Esophagus squamous epithelium (tissue), 5 donors: ENCODE measurements around the gene HIRA. TPM values are rescaled to one million over a fixed set of nuclear protein-coding genes. Genes with fewer than 3 reads are reported as not detected.

Experiments used
- DNase-seq: peaks from one replicate; lab custom pipeline; 2025; lab: John Stamatoyannopoulos, UW
- H3K27ac ChIP-seq, 4 donors: fragments of 200-600 bp; sonication (generic); one replicate each; pipeline ENCODE4 v1.5.1; 2016 to 2019; ENCODE audit warnings: mild to moderate bottlenecking in 1 of 4
- H3K27me3 ChIP-seq, 4 donors: fragments of 200-600 bp; sonication (generic); 1 replicate in 3 of 4; 2 replicates in 1 of 4; pipeline versions ENCODE4 v1.5.1 to v1.6.0; 2017 to 2021; ENCODE audit warnings: antibody characterized with exemption in 1 of 4
- H3K36me3 ChIP-seq, 3 donors: fragments of 200-600 bp; sonication (generic); one replicate each; pipeline ENCODE4 v1.5.1; 2016 to 2019
- H3K4me1 ChIP-seq, 3 donors: fragments of 200-600 bp; sonication (generic); one replicate each; pipeline ENCODE4 v1.5.1; 2017 to 2019
- H3K4me3 ChIP-seq, 4 donors: fragments of 200-600 bp; sonication (generic); 1 replicate in 3 of 4; 2 replicates in 1 of 4; pipeline ENCODE4 v1.5.1; 2016 to 2019; ENCODE audit warnings: mild to moderate bottlenecking in 2 of 4, moderate library complexity in 1 of 4
- H3K9me3 ChIP-seq, 3 donors: fragments of 200-600 bp; sonication (generic); one replicate each; pipeline ENCODE4 v1.5.1; 2016 to 2019
- CTCF ChIP-seq, 6 experiments: fragments of 450-650 bp in 4 of 6; fragments of 200-600 bp in 2 of 6; sonication (generic) in 2 of 6; IDR thresholded peaks; one replicate each; pipeline ENCODE4 v1.5.1; 2016 to 2019; ENCODE audit warnings: antibody characterized with exemption in 6 of 6, mild to moderate bottlenecking in 4 of 6, moderate library complexity in 4 of 6
- POLR2A ChIP-seq, 4 donors: fragments of 450-650 bp; IDR thresholded peaks; one replicate each; pipeline ENCODE4 v1.6.1; 2017; ENCODE audit warnings: antibody characterized with exemption in 4 of 4, mild to moderate bottlenecking in 4 of 4, moderate library complexity in 3 of 4
- WGBS, 2 donors: methylation state at CpG; one replicate each; pipeline ENCODE4 v1.1.5; 2018; 5-methylcytosine and 5-hydroxymethylcytosine counted together
- intact Hi-C: fragments of 100-400 bp; cut with DNase I; formaldehyde crosslinking; loops from one replicate; pipeline ENCODE4 v1.15.0; 2022
- total RNA-seq, 4 donors: library from RNA; depleted of rRNA; stranded (reverse); fragments of >200 nt; gene quantifications; one replicate each; pipeline ENCODE4 v1.1.0, GENCODE V29; 2016
- donor health status: DM: yes; HTN: yes; CAD: no.

The HIRA gene
- total RNA-seq, 4 donors from 2014 or later, result 11.2 to 19.8 (median 14.4) TPM

DNA sequence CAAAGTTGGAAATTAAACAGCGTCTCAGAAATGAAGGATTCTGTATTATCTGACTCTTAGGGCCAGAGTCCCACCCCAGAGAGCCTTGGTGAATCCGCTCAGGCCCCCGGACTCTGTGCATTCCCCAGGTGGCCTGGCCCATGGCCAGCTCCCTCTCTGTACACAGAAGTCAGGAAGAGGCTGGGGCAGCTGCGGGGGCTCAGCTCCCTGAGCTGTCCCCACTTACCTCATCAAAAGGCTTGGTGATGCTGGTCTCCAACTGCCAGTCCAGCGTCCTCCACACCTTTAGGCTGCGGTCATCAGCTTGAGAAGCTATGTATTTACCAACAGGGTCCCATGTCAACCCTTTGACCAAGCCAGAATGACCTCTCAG, 35.0 kb downstream of the HIRA start:
- no peak overlapping the region for H3K27ac ChIP-seq
- TF ChIP-seq CTCF (IDR thresholded peaks at IDR 0.05), result no peak
- no peak for TF ChIP-seq POLR2A (IDR thresholded peaks at IDR 0.05)
- no peaks in the 10 kb centered on the region for H3K4me1 ChIP-seq
- intact Hi-C loops, result no loop called here
- H3K36me3 ChIP-seq, result peaks cover 19 to 100% (median 24%) of the 10 kb centered on the region in 3 donors
- 99 to 100% methylated on average over 1 to 5 of the region's 6 CpGs for WGBS, 2 donors
- H3K4me3 ChIP-seq, result no peak overlapping the region
- no peaks in the 10 kb centered on the region for H3K27me3 ChIP-seq
- DNase-seq, result no peak
- H3K9me3 ChIP-seq, result no peaks in the 10 kb centered on the region

GRCh38 chr22:19395276-19395675, 36.3 kb downstream of the HIRA start:
- H3K27me3 ChIP-seq, result no peaks in the 10 kb centered on the region
- intact Hi-C loops, result no loop called here
- TF ChIP-seq POLR2A (IDR thresholded peaks at IDR 0.05), result no peak
- no peak for TF ChIP-seq CTCF (IDR thresholded peaks at IDR 0.05)
- no peaks in the 10 kb centered on the region for H3K9me3 ChIP-seq
- H3K4me3 ChIP-seq, result no peak overlapping the region
- DNase-seq, result no peak
- no peaks in the 10 kb centered on the region for H3K4me1 ChIP-seq
- no peak overlapping the region for H3K27ac ChIP-seq
- peaks cover 19 to 100% (median 24%) of the 10 kb centered on the region in 3 donors for H3K36me3 ChIP-seq
- 87 to 97% methylated on average over 3 to 4 of the region's 4 CpGs for WGBS, 2 donors

DNA sequence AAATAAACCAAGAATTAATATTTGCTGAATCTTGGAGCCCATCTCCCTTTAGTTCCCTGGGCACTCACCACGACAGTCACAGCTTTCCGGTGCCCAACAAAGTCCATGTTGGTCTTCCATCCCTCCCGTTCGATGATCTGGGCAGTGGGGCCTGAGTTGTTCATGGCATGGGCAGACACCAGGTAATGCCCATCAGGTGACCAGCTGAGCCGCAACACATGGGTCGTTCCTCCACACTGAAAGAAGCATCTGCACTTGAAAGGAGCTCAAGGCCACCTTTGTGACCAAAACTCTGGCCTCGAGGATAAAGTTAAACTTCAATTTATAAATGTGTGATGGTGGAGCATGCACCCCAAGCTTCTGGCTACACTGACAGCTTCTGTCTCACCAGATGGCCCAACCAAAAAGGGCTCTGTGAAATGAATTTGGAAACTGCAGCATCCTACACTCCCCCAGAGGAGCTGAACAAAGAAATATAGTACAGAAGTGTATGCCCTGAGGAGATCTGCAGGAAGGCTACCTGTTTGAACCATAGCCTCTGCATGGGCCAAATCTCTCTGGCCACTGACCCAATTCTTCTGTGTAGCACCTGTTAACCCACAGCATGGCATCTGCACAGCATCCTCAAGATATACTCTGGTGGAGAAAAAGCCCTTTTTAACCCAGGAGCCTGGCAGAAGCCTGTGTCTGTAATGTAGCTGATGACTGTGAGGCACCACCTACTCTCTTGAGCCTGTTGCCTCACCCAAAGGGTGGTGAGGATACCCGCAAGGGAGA, 37.1 kb downstream of the HIRA start:
- no peak overlapping the region for H3K27ac ChIP-seq
- TF ChIP-seq POLR2A (IDR thresholded peaks at IDR 0.05) (no peak), CTCF (IDR thresholded peaks at IDR 0.05) (no peak)
- no peak overlapping the region for H3K4me3 ChIP-seq
- 93% methylated on average over 5 to 7 of the region's 8 CpGs for whole genome bisulfite sequencing, 2 donors
- peaks cover 20 to 100% (median 24%) of the 10 kb centered on the region in 3 donors for H3K36me3 ChIP-seq
- intact Hi-C loops, result no loop called here
- no peaks in the 10 kb centered on the region for H3K9me3 ChIP-seq
- no peaks in the 10 kb centered on the region for H3K27me3 ChIP-seq
- no peaks in the 10 kb centered on the region for H3K4me1 ChIP-seq
- DNase-seq, result no peak

DNA sequence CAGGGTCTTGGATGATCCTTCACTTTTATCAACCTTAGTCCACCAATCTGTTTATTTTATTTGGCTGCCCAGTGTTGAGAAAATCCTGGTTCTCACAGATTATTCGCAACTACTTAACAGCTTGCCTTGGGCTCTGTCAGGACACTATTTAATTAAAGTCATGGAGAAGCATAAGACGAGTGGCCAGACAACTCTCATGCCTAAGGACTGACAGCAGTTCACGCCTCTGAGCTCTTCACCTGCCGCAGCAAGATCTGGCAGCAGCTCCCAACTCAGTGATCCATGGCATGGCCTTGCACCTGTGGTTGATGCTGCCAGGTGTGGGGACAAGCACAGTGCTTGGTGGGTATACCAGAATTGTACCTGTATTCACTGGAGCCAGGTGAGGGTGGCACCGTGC, 37.8 kb downstream of the HIRA start:
- 84 to 86% methylated on average over 5 of the region's 5 CpGs for WGBS, 2 donors
- TF ChIP-seq CTCF (IDR thresholded peaks at IDR 0.05) (no peak), POLR2A (IDR thresholded peaks at IDR 0.05) (no peak)
- Histone ChIP-seq H3K36me3 (peaks cover 24 to 100% (median 24%) of the 10 kb centered on the region in 3 donors), H3K27ac (no peak overlapping the region), H3K4me3 (no peak overlapping the region), H3K4me1 (no peaks in the 10 kb centered on the region), H3K27me3 (no peaks in the 10 kb centered on the region), H3K9me3 (no peaks in the 10 kb centered on the region)
- DNase-seq, result no peak
- intact Hi-C loops, result no loop called here

DNA sequence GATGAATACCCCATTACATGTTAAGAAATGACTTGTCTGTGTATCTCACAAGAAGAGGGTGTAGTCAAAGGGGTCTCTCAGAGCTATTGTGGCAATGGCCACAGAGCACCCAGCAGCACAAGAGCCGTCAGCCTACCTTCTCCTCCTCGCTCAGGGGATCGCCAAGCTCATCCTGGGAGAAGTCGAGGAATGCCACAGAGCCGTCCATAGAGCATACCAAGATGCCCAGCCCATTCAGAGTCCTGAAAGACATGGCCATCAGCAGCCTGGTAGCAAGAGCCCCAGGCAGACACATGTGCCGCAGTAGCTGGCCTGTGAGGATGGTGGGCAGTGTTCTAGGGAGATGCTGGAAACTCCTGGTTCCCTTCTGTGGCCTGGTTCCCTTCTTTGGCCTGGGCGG, 44.0 kb downstream of the HIRA start:
- no peak for TF ChIP-seq POLR2A (IDR thresholded peaks at IDR 0.05)
- no peak for TF ChIP-seq CTCF (IDR thresholded peaks at IDR 0.05)
- intact Hi-C loops, result no loop called here
- Histone ChIP-seq H3K27ac (no peak overlapping the region), H3K4me1 (no peaks in the 10 kb centered on the region), H3K4me3 (no peak overlapping the region), H3K9me3 (no peaks in the 10 kb centered on the region), H3K36me3 (peaks cover 22 to 100% (median 43%) of the 10 kb centered on the region in 3 donors), H3K27me3 (no peaks in the 10 kb centered on the region)
- no peak for DNase-seq
- 96 to 97% methylated on average over 6 to 7 of the region's 7 CpGs for WGBS, 2 donors
